ENCODE data around the gene ATP6V0A4. TPM values are rescaled to one million over a fixed set of nuclear protein-coding genes. Genes with fewer than 3 reads are reported as not detected.

ATP6V0A4 gene
- total RNA-seq, 1 donor from 2014 or later: 0.50 TPM

DNA sequence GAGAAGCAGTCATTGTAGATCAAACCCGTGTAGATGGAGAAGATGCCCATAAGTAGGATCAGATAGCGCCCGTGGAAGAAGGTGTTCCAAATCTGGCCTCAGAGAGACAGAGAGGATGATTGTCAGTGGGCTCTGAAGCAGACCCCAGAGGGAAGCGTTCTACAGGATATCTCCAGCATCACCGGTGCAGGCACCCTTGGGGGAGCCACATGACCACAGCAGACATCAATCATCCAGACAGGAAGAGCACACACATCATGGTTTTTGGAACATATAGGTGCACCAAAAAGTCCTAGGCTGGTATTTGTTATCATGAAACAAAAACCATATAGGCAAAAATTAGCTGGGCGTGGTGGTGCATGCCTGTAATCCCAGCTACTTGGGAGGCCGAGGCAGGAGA, 52.8 kb downstream of the ATP6V0A4 start:
- Mint-ChIP-seq H3K27ac (no peak overlapping the region), H3K9me3 (ENCODE audit: low read depth) (no peaks in the 10 kb centered on the region), H3K4me3 (ENCODE audit: low read depth) (no peak overlapping the region), H3K4me1 (ENCODE audit: low read depth) (peaks cover 6% of the 10 kb centered on the region), H3K36me3 (ENCODE audit: insufficient read depth) (no peaks in the 10 kb centered on the region), H3K27me3 (peaks cover 8% of the 10 kb centered on the region)
- DNase-seq (ENCODE audit: low spot score, unreplicated experiment): no peak
- TF ChIP-seq, protein P1, sequence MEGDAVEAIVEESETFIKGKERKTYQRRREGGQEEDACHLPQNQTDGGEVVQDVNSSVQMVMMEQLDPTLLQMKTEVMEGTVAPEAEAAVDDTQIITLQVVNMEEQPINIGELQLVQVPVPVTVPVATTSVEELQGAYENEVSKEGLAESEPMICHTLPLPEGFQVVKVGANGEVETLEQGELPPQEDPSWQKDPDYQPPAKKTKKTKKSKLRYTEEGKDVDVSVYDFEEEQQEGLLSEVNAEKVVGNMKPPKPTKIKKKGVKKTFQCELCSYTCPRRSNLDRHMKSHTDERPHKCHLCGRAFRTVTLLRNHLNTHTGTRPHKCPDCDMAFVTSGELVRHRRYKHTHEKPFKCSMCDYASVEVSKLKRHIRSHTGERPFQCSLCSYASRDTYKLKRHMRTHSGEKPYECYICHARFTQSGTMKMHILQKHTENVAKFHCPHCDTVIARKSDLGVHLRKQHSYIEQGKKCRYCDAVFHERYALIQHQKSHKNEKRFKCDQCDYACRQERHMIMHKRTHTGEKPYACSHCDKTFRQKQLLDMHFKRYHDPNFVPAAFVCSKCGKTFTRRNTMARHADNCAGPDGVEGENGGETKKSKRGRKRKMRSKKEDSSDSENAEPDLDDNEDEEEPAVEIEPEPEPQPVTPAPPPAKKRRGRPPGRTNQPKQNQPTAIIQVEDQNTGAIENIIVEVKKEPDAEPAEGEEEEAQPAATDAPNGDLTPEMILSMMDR (IDR thresholded peaks at IDR 0.05; ENCODE audit: unreplicated experiment): no peak

DNA sequence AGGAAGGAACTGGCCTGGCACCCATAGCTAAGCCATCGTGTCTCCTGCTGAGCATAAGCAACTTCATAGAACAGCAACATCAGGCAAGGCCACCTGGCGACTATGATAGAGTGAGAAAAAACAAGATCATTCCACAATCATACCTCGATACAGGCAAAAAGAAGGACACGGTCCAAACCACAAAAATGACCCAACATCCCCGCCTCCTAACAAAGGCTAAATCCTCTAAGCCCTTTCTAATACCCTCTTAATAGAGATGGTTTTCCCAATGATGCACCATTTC, 56.6 kb downstream of the ATP6V0A4 start:
- H3K36me3 Mint-ChIP-seq (ENCODE audit: insufficient read depth): no peaks in the 10 kb centered on the region
- H3K9me3 Mint-ChIP-seq (ENCODE audit: low read depth): no peaks in the 10 kb centered on the region
- TF ChIP-seq, protein P1 (IDR thresholded peaks at IDR 0.05; ENCODE audit: unreplicated experiment): no peak
- H3K27ac Mint-ChIP-seq: no peak overlapping the region
- H3K4me1 Mint-ChIP-seq (ENCODE audit: low read depth): peaks cover 16% of the 10 kb centered on the region
- DNase-seq (ENCODE audit: low spot score, unreplicated experiment): no peak
- no peak overlapping the region for H3K4me3 Mint-ChIP-seq (ENCODE audit: low read depth)
- no peaks in the 10 kb centered on the region for H3K27me3 Mint-ChIP-seq

DNA sequence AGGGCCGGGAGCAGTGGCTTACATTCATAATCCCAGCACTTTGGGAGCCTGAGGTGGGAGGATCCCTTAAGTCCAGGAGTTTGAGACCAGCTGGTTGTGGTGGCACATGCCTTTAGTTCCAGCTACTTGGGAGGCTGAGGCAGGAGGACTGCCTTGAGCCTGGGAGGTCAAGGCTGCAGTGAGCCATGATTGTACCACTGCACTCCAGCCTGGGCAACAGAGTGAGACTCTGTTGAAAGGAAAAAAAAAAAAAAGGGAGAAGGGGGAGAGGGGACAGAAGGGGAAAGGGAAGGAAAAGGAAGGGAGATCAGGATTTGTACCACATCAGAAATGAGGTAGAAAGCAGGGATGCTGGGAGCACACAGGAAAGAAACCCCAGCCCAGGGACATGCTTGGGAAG, 58.1 kb downstream of the ATP6V0A4 start:
- TF ChIP-seq, protein P1 (IDR thresholded peaks at IDR 0.05; ENCODE audit: unreplicated experiment): no peak
- Mint-ChIP-seq H3K9me3 (ENCODE audit: low read depth) (no peaks in the 10 kb centered on the region), H3K36me3 (ENCODE audit: insufficient read depth) (no peaks in the 10 kb centered on the region), H3K27me3 (no peaks in the 10 kb centered on the region), H3K4me3 (ENCODE audit: low read depth) (no peak overlapping the region), H3K4me1 (ENCODE audit: low read depth) (peaks cover 16% of the 10 kb centered on the region), H3K27ac (no peak overlapping the region)
- DNase-seq (ENCODE audit: low spot score, unreplicated experiment): no peak

DNA sequence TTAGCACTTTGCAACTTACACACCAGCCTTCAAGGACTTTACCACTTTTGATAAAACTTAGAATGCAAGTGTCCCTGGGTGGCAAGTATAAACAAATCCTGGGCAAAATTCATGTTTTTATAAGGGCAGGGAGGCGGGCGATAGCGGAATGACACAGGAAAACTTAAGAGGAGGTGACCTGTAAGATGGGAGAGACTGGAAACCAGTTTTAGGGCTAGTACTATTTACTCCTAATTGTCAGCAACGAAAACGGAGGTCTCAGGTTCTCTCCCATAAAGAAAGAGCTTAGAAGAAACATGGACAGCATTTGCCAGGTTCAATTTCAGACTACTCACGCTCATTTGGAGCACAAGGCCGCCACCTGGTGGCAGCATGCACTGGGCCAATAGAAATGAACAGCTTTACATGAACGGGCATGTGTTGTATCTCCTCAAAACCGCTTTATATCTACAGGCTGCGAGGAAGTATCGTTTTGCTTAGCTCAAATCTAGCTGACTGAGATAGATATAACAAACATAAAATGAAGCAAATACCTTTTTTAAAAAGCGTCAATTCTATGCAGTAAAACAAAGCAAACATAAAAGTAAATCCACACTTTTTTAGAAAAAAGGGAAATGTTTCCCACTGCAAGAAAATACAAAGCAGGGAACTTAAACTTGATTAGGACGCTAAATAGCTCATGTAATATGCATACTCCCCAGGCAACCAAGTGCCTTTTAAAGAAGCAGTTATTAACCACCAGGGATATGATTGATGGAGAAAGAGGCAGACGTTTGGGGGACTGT, 59.3 kb downstream of the ATP6V0A4 start:
- Mint-ChIP-seq H3K9me3 (ENCODE audit: low read depth) (no peaks in the 10 kb centered on the region), H3K36me3 (ENCODE audit: insufficient read depth) (no peaks in the 10 kb centered on the region), H3K27me3 (no peaks in the 10 kb centered on the region), H3K27ac (peak overlapping the region; percentile 67), H3K4me3 (ENCODE audit: low read depth) (no peak overlapping the region), H3K4me1 (ENCODE audit: low read depth) (peaks cover 16% of the 10 kb centered on the region)
- TF ChIP-seq, protein P1 (IDR thresholded peaks at IDR 0.05; ENCODE audit: unreplicated experiment): peak; percentile 97
- peak; percentile 78 for DNase-seq (ENCODE audit: low spot score, unreplicated experiment)

DNA sequence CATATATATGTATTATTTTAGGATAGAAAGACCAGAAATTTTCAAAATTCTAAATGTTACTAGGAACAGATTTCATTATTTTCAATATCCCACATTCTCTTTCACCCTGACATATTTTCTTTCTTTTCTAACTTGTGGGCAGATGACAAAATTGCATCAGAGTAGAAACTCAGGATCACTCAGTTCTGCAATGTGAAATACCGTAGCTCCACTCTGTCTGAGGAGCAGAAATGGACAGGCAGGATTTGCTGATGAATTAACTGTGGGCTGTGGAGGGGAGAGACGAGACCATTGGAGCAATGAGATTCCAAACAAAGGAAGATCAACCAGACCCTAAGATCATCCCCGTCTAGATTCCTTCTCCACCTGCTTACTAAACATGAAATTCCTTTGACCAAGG, 59.9 kb downstream of the ATP6V0A4 start:
- Mint-ChIP-seq H3K36me3 (ENCODE audit: insufficient read depth) (no peaks in the 10 kb centered on the region), H3K9me3 (ENCODE audit: low read depth) (no peaks in the 10 kb centered on the region), H3K4me3 (ENCODE audit: low read depth) (no peak overlapping the region), H3K4me1 (ENCODE audit: low read depth) (peaks cover 16% of the 10 kb centered on the region), H3K27ac (peak overlapping the region; percentile 67), H3K27me3 (no peaks in the 10 kb centered on the region)
- TF ChIP-seq, protein P1 (IDR thresholded peaks at IDR 0.05; ENCODE audit: unreplicated experiment): no peak
- no peak for DNase-seq (ENCODE audit: low spot score, unreplicated experiment)

Data from progenitor cell of endocrine pancreas (in vitro differentiated cells).